SJCRH30 (cell line): Measurements from ENCODE around the gene ARF6. TPM values are rescaled to one million over a fixed set of nuclear protein-coding genes. Genes with fewer than 3 reads are reported as not detected.

Experiments
- DNase-seq, 2 experiments: peaks; one replicate each; pipeline ENCODE4 v3.0.0-alpha.2; 2015 to 2020
- H3K27ac ChIP-seq: fragments of 250-450 bp; sonication (Bioruptor Pico); 2 replicates; pipeline ENCODE4 v1.5.1; 2020; ENCODE audit warnings: mild to moderate bottlenecking, moderate library complexity
- H3K27me3 ChIP-seq: fragments of 250-450 bp; sonication (Bioruptor Pico); 2 replicates; pipeline ENCODE4 v1.5.1; 2020; ENCODE audit warnings: mild to moderate bottlenecking, moderate library complexity
- H3K36me3 ChIP-seq: fragments of 250-450 bp; sonication (Bioruptor Pico); 2 replicates; pipeline ENCODE4 v1.5.1; 2020; ENCODE audit warnings: mild to moderate bottlenecking, moderate library complexity
- H3K4me1 ChIP-seq: fragments of 250-450 bp; sonication (Bioruptor Pico); 2 replicates; pipeline ENCODE4 v1.5.1; 2020; ENCODE audit warnings: mild to moderate bottlenecking, moderate library complexity
- H3K4me3 ChIP-seq: fragments of 250-450 bp; sonication (Bioruptor Pico); 2 replicates; pipeline ENCODE4 v1.5.1; 2020; ENCODE audit warnings: mild to moderate bottlenecking, moderate library complexity
- H3K9me3 ChIP-seq: fragments of 250-450 bp; sonication (Bioruptor Pico); replicated peaks from 2 replicates; pipeline ENCODE4 v1.5.1; 2020; ENCODE audit warnings: mild to moderate bottlenecking, moderate library complexity
- total RNA-seq: library from RNA; depleted of rRNA; stranded (reverse); fragments of >200 nt; shearing (Covaris generic); gene quantifications from 2 replicates; pipeline ENCODE4 v1.2.3, GENCODE V29; 2014

The ARF6 gene
- total RNA-seq, 1 experiment from 2014 or later, result 35.7 TPM

- Histone ChIP-seq H3K27ac (no peak overlapping the region), H3K4me1 (0 out of 2 replicates have a peak, but pooled peaks cover 5% of the 10 kb centered on the region), H3K4me3 (no peak overlapping the region), H3K9me3 (no peaks in the 10 kb centered on the region), H3K36me3 (no peaks in the 10 kb centered on the region), H3K27me3 (no peaks in the 10 kb centered on the region)
- no peak for DNase-seq
Observed at GRCh38 chr14:49909016-49909415, 16.1 kb downstream of the ARF6 start.

- no peak overlapping the region for H3K27ac ChIP-seq
- no peaks in the 10 kb centered on the region for H3K27me3 ChIP-seq
- H3K4me3 ChIP-seq, result no peak overlapping the region
- DNase-seq, result no peak
- no peaks in the 10 kb centered on the region for H3K4me1 ChIP-seq
- no peaks in the 10 kb centered on the region for H3K36me3 ChIP-seq
- no peaks in the 10 kb centered on the region for H3K9me3 ChIP-seq
Observed at GRCh38 chr14:49915085-49915484, 22.2 kb downstream of the ARF6 start.

DNA sequence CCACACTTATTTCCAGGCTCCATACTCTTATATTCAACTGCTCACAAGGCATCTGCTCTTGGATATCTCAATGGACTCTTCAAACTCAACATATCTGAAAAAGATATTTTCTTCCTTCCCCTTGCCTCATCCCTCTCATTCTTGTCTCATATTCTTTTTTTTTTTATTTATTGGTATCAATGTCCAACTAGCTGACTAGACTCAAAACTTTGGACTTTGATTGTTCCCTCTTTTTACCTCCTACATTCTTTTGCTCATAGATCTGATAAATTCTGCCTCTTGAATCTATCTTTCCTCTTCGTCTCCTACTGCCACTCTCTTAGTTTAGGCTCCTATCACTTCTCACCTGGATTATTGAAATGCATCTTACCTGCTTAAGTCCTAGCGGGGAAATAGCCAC, 25.8 kb downstream of the ARF6 start:
- H3K27ac ChIP-seq, result no peak overlapping the region
- DNase-seq, result no peak
- no peaks in the 10 kb centered on the region for H3K27me3 ChIP-seq

GRCh38 chr14:49919825-49920659, 27.2 kb downstream of the ARF6 start:
- Histone ChIP-seq H3K27ac (no peak overlapping the region), H3K36me3 (no peaks in the 10 kb centered on the region), H3K4me1 (peaks cover 8% of the 10 kb centered on the region), H3K27me3 (no peaks in the 10 kb centered on the region), H3K4me3 (no peak overlapping the region), H3K9me3 (no peaks in the 10 kb centered on the region)
- DNase-seq, result no peak

More for the DNA sequence above, 25.8 kb downstream of the ARF6 start:
- H3K36me3 ChIP-seq, result no peaks in the 10 kb centered on the region
- H3K9me3 ChIP-seq, result no peaks in the 10 kb centered on the region
- no peak overlapping the region for H3K4me3 ChIP-seq
- H3K4me1 ChIP-seq, result peaks cover 8% of the 10 kb centered on the region

GRCh38 chr14:49920935-49921334, 28.1 kb downstream of the ARF6 start:
- H3K27ac ChIP-seq, result peak overlapping the region; percentile 36
- H3K4me1 ChIP-seq, result peaks cover 8% of the 10 kb centered on the region
- peak in 1 of 2 experiments; percentile 19 for DNase-seq
- no peaks in the 10 kb centered on the region for H3K36me3 ChIP-seq
- H3K9me3 ChIP-seq, result no peaks in the 10 kb centered on the region
- no peaks in the 10 kb centered on the region for H3K27me3 ChIP-seq
- H3K4me3 ChIP-seq, result 0 out of 2 replicates have a peak overlapping the region, but pooled peaks have one; percentile 4

- H3K27ac ChIP-seq, result peak overlapping the region; percentile 36
- H3K36me3 ChIP-seq, result no peaks in the 10 kb centered on the region
- 0 out of 2 replicates have a peak overlapping the region, but pooled peaks have one; percentile 4 for H3K4me3 ChIP-seq
- H3K9me3 ChIP-seq, result no peaks in the 10 kb centered on the region
- H3K4me1 ChIP-seq, result peaks cover 8% of the 10 kb centered on the region
- DNase-seq, result peak in 1 of 2 experiments; percentile 11
- no peaks in the 10 kb centered on the region for H3K27me3 ChIP-seq
Observed at GRCh38 chr14:49921401-49921800, 28.5 kb downstream of the ARF6 start.

DNA sequence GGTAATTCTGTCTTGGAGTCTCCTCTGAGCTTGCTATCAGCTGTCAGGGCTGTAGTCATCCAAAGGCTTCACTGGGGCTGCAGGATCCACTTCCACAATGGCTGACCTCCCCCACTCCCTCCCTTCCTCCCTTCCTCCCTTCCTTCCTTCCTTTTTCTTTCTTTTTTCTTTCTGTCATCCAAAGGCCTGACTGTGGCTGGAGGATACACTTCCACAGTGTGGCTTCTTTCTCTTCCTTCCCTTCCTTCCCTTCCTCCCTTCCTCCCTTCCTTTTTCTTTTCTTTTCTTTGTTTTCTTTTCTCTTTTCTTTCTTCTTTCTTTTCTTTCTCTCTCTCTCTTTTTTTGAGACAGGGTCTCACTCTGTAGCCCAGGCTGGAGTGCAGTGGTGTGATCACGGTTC, 30.6 kb downstream of the ARF6 start:
- Histone ChIP-seq H3K4me1 (peaks cover 8% of the 10 kb centered on the region), H3K27ac (no peak overlapping the region), H3K4me3 (no peak overlapping the region), H3K9me3 (no peaks in the 10 kb centered on the region), H3K27me3 (no peaks in the 10 kb centered on the region), H3K36me3 (no peaks in the 10 kb centered on the region)
- DNase-seq, result no peak

- peaks cover 8% of the 10 kb centered on the region for H3K4me1 ChIP-seq
Observed at GRCh38 chr14:49923881-49924280, 31.0 kb downstream of the ARF6 start.

DNA sequence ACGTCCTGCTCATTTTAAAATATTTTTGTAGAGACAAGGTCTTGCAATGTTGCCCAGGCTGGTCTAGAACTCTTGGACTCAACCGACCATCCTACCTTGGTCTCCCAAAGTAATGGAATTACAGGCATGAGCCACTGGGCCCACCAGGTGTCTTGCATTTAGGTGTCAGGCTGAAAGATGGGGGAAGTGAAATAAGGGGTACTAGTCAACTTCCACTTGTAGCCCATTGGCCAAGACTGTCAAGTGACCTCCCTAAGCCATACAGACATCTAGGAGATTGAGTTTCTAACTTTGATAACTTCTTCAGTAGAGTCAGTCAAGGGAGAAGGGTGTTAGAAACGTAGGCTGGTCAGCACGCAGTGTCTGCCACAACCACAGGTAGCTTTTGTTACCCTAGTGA, 32.0 kb downstream of the ARF6 start:
- no peaks in the 10 kb centered on the region for H3K27me3 ChIP-seq

More at GRCh38 chr14:49923881-49924280, 31.0 kb downstream of the ARF6 start:
- no peak for DNase-seq
- Histone ChIP-seq H3K27ac (no peak overlapping the region), H3K36me3 (no peaks in the 10 kb centered on the region), H3K9me3 (no peaks in the 10 kb centered on the region), H3K27me3 (no peaks in the 10 kb centered on the region), H3K4me3 (no peak overlapping the region)

DNA sequence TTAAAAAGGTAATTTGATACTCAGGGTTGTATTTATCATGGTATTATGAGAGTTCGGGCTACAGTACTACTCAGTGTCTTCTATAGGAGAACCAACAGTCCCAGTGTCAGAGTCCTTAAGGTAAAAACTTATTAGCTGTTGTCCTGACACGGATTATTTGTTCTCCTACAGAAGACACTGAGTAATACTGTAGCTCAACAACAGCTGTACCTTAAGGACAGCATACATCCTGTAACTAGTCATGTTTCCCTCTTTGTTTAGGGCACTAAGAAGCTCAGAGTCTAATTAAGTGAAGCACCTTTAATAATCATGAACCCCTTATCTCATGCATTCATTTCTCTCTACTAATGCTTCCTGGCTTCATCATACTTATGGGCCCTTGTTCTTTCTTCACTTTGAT, 33.9 kb downstream of the ARF6 start:
- Histone ChIP-seq H3K9me3 (no peaks in the 10 kb centered on the region), H3K36me3 (no peaks in the 10 kb centered on the region), H3K27me3 (no peaks in the 10 kb centered on the region), H3K4me1 (no peaks in the 10 kb centered on the region; the same call in 1 of the 2 replicates), H3K27ac (no peak overlapping the region), H3K4me3 (no peak overlapping the region)
- no peak for DNase-seq

More for the DNA sequence above, 32.0 kb downstream of the ARF6 start:
- peaks cover 8% of the 10 kb centered on the region for H3K4me1 ChIP-seq
- H3K27ac ChIP-seq, result no peak overlapping the region
- no peak for DNase-seq
- H3K4me3 ChIP-seq, result no peak overlapping the region
- no peaks in the 10 kb centered on the region for H3K36me3 ChIP-seq
- H3K9me3 ChIP-seq, result no peaks in the 10 kb centered on the region

DNA sequence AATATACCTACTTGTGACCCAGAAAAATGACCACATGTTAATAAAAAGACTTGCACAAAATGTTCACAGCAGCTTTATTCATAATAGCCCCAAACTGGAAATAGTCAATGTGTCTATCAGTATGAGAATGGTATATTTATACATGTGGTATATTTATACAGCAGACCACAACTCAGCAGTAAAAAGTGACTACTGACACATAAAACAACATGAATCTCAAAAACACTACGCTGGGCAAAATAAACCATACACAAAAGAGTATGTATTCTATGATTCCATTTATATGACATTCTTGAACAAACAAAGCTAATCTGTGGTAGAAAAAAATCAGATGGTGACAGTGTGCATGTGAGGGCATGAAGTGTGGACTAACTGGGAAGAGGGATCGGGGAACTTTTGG, 35.1 kb downstream of the ARF6 start:
- Histone ChIP-seq H3K4me3 (no peak overlapping the region), H3K27me3 (no peaks in the 10 kb centered on the region), H3K27ac (no peak overlapping the region), H3K9me3 (no peaks in the 10 kb centered on the region), H3K36me3 (no peaks in the 10 kb centered on the region), H3K4me1 (no peaks in the 10 kb centered on the region)
- no peak for DNase-seq

DNA sequence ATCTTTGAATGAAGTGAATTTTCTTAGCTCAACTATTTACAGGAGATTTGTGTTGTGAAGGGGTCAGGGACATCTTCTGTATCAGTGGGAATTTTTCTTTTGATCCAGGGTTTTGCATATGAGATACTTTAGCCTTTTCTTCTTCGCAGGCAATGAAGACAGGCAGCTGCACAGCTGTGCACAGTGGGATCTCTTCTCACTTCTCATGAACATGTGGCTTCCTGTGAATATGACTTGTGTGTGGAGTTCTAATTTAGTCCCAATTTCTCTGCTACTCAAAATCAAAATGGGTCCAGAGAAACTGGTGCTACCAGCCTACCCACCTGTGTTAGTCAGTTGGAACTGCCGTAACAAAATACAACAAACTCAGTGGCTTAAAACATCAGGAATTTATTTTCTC, 37.8 kb downstream of the ARF6 start:
- Histone ChIP-seq H3K36me3 (no peaks in the 10 kb centered on the region), H3K9me3 (no peaks in the 10 kb centered on the region), H3K4me1 (no peaks in the 10 kb centered on the region), H3K27ac (no peak overlapping the region), H3K27me3 (no peaks in the 10 kb centered on the region), H3K4me3 (no peak overlapping the region)
- no peak for DNase-seq

GRCh38 chr14:49931523-49931922, 38.6 kb downstream of the ARF6 start:
- Histone ChIP-seq H3K36me3 (no peaks in the 10 kb centered on the region), H3K27ac (no peak overlapping the region), H3K4me1 (no peaks in the 10 kb centered on the region), H3K27me3 (no peaks in the 10 kb centered on the region), H3K9me3 (no peaks in the 10 kb centered on the region), H3K4me3 (no peak overlapping the region)
- no peak for DNase-seq

DNA sequence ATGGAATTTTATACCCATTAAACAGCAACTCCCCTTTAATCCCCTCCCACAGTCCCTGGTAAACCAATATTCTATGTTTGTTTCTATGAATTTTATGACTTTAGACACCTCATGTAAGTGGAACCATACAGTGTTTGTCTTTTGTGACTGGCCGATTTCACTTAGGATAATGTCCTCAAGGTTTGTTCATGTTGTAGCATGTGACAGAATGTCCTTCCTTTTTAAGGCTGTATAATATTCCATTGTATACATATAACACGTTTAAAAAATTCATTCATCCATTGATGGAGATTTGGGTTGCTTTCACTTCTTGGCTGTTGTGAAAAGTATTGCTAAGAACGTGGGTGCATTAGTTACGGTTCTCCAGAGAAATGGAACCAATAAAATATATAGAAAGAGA, 40.2 kb downstream of the ARF6 start:
- Histone ChIP-seq H3K36me3 (no peaks in the 10 kb centered on the region), H3K4me1 (no peaks in the 10 kb centered on the region), H3K27ac (no peak overlapping the region), H3K9me3 (no peaks in the 10 kb centered on the region), H3K27me3 (no peaks in the 10 kb centered on the region), H3K4me3 (no peak overlapping the region)
- no peak for DNase-seq

GRCh38 chr14:49933704-49934103, 40.8 kb downstream of the ARF6 start:
- no peak for DNase-seq
- Histone ChIP-seq H3K27me3 (no peaks in the 10 kb centered on the region), H3K27ac (no peak overlapping the region), H3K9me3 (no peaks in the 10 kb centered on the region), H3K4me1 (no peaks in the 10 kb centered on the region), H3K4me3 (no peak overlapping the region), H3K36me3 (no peaks in the 10 kb centered on the region)

GRCh38 chr14:49934646-49935045, 41.8 kb downstream of the ARF6 start:
- DNase-seq, result no peak
- Histone ChIP-seq H3K4me3 (no peak overlapping the region), H3K9me3 (no peaks in the 10 kb centered on the region), H3K27me3 (no peaks in the 10 kb centered on the region), H3K4me1 (no peaks in the 10 kb centered on the region), H3K36me3 (no peaks in the 10 kb centered on the region), H3K27ac (no peak overlapping the region)
